ENCODE measurements around the gene ZNF775.

The ZNF775 gene

DNA sequence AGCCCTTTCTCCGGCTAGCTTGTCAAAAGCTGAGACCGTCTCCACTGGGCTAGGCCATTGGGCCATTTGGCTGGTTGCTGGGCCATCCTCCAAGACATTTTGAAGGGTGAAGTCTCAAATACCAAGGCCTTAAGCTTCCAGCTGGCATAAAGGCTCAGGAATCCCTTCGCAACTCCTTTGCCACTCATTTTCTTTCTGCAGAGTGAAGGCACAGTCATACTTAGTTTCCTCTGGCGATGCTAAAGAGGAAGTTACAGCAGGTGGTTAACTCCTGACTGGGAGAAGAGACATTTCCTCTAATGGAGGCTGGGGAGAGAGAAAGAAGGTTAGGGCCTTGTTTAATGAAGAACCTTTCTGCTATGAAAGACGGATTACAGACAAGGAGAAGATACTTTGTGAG is 15.3 kb upstream of the ZNF775 start:
- H3F3A ChIP-seq (ENCODE audit: control insufficient read depth, insufficient read depth): peaks cover 32% of the 10 kb centered on the region
- H3K9me2 ChIP-seq (replicated peaks; ENCODE audit: control insufficient read depth, low read length): no peaks in the 10 kb centered on the region
- H3K4me2 ChIP-seq (ENCODE audit: low read length): peak overlapping the region; percentile 62
- H3K4me1 ChIP-seq (ENCODE audit: control insufficient read depth, low read length): peaks cover 76% of the 10 kb centered on the region
- TF ChIP-seq, protein P1, sequence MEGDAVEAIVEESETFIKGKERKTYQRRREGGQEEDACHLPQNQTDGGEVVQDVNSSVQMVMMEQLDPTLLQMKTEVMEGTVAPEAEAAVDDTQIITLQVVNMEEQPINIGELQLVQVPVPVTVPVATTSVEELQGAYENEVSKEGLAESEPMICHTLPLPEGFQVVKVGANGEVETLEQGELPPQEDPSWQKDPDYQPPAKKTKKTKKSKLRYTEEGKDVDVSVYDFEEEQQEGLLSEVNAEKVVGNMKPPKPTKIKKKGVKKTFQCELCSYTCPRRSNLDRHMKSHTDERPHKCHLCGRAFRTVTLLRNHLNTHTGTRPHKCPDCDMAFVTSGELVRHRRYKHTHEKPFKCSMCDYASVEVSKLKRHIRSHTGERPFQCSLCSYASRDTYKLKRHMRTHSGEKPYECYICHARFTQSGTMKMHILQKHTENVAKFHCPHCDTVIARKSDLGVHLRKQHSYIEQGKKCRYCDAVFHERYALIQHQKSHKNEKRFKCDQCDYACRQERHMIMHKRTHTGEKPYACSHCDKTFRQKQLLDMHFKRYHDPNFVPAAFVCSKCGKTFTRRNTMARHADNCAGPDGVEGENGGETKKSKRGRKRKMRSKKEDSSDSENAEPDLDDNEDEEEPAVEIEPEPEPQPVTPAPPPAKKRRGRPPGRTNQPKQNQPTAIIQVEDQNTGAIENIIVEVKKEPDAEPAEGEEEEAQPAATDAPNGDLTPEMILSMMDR (IDR thresholded peaks at IDR 0.05; ENCODE audit: low read depth, low read length, poor library complexity, severe bottlenecking): no peak
- no peak for TF ChIP-seq EZH2phosphoT487 (IDR thresholded peaks at IDR 0.05; ENCODE audit: borderline replicate concordance, low read length)
- H3K27me3 ChIP-seq (ENCODE audit: control insufficient read depth, low read length): no peaks in the 10 kb centered on the region
- H3K9me3 ChIP-seq (ENCODE audit: control insufficient read depth, insufficient read depth, low read length): no peaks in the 10 kb centered on the region
- H3K27ac ChIP-seq (ENCODE audit: low read depth, low read length): peak overlapping the region; percentile 90
- no peaks in the 10 kb centered on the region for H4K20me1 ChIP-seq (ENCODE audit: control insufficient read depth, insufficient read depth, low read depth, low read length)
- peak overlapping the region; percentile 42 for H3K4me3 ChIP-seq (ENCODE audit: low read length)
- peaks cover 6% of the 10 kb centered on the region for H3K79me2 ChIP-seq (ENCODE audit: control insufficient read depth, low read length)
- peaks cover under 1% of the 10 kb centered on the region for H3K36me3 ChIP-seq (ENCODE audit: control insufficient read depth, low read length)

DNA sequence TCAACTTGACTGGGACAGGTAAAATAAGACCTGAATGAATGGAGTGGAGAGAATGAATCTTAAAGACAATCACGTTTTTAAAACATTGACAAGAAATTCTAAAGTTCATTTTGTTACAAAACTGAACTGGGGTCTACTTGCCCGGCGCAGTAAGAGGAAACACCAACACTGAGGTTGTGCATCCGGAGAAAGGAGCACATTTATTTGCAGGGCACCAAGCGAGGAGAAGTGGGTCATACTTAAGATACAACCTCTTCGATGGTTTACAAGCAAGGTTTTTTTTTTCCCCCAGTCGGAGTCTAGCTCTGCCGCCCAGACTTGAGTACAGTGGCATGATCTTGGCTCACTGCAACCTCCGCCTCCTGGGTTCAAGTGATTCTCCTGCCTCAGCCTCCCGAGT is 13.9 kb upstream of the ZNF775 start:
- Histone ChIP-seq H3K4me1 (ENCODE audit: control insufficient read depth, low read length) (peaks cover 81% of the 10 kb centered on the region), H3K9me3 (ENCODE audit: control insufficient read depth, insufficient read depth, low read length) (no peaks in the 10 kb centered on the region)
- TF ChIP-seq, protein P1 (IDR thresholded peaks at IDR 0.05; ENCODE audit: low read depth, low read length, poor library complexity, severe bottlenecking): no peak
- no peak for TF ChIP-seq EZH2phosphoT487 (IDR thresholded peaks at IDR 0.05; ENCODE audit: borderline replicate concordance, low read length)

DNA sequence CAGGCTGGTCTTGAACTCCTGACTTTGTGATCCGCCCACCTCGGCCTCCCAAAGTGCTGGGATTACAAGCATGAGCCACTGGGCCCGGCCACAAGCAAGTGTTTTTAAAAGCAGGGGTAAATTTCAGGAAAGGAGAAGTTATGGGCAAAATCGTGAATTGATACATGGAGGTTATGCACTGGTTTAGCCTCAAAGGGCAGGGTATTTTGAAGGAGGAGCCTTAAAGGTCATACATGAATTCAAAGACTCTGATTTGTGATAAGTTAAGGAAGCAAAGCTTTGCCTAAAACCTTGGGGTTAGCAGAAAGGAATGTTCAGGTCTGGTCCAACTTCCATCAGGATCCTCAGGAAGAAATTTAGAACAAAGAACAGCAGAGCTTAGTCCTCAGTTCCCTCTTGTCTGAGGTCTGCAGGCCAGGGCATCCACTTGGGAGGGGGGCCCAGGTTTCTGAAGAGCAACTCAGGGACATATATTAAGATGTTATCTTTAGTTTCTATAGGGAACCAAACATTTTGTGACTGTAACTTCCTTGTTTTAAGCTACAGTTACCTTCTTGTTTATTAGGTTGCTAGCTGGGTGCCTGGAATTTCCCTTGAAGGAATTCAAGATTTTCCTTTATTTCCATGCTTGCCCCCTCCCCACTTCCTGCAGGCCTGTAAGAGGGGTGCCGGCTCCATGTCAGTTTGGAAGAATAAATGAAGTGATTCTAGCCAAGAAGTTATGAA is 13.3 kb upstream of the ZNF775 start:
- Histone ChIP-seq H3K27ac (ENCODE audit: low read depth, low read length) (peak overlapping the region; percentile 90), H3K4me2 (ENCODE audit: low read length) (peak overlapping the region; percentile 62), H4K20me1 (ENCODE audit: control insufficient read depth, insufficient read depth, low read depth, low read length) (peaks cover 4% of the 10 kb centered on the region), H3K36me3 (ENCODE audit: control insufficient read depth, low read length) (peaks cover 20% of the 10 kb centered on the region), H3K9me3 (ENCODE audit: control insufficient read depth, insufficient read depth, low read length) (no peaks in the 10 kb centered on the region), H3K79me2 (ENCODE audit: control insufficient read depth, low read length) (peaks cover 26% of the 10 kb centered on the region), H3K4me1 (ENCODE audit: control insufficient read depth, low read length) (peaks cover 88% of the 10 kb centered on the region), H3K4me3 (ENCODE audit: low read length) (peak overlapping the region; percentile 36), H3K27me3 (ENCODE audit: control insufficient read depth, low read length) (no peaks in the 10 kb centered on the region), H3K9me2 (replicated peaks; ENCODE audit: control insufficient read depth, low read length) (no peaks in the 10 kb centered on the region), H3F3A (ENCODE audit: control insufficient read depth, insufficient read depth) (peaks cover 28% of the 10 kb centered on the region)
- TF ChIP-seq, protein P1 (IDR thresholded peaks at IDR 0.05; ENCODE audit: low read depth, low read length, poor library complexity, severe bottlenecking): no peak
- no peak for TF ChIP-seq EZH2phosphoT487 (IDR thresholded peaks at IDR 0.05; ENCODE audit: borderline replicate concordance, low read length)

More for the DNA sequence above, 13.9 kb upstream of the ZNF775 start:
- Histone ChIP-seq H3K36me3 (ENCODE audit: control insufficient read depth, low read length) (peaks cover 13% of the 10 kb centered on the region), H4K20me1 (ENCODE audit: control insufficient read depth, insufficient read depth, low read depth, low read length) (no peaks in the 10 kb centered on the region), H3K27ac (ENCODE audit: low read depth, low read length) (peak overlapping the region; percentile 90), H3K79me2 (ENCODE audit: control insufficient read depth, low read length) (peaks cover 19% of the 10 kb centered on the region), H3K9me2 (replicated peaks; ENCODE audit: control insufficient read depth, low read length) (no peaks in the 10 kb centered on the region), H3K4me3 (ENCODE audit: low read length) (no peak overlapping the region), H3F3A (ENCODE audit: control insufficient read depth, insufficient read depth) (peaks cover 28% of the 10 kb centered on the region), H3K27me3 (ENCODE audit: control insufficient read depth, low read length) (no peaks in the 10 kb centered on the region), H3K4me2 (ENCODE audit: low read length) (peak overlapping the region; percentile 62; the same call in 1 of the 2 replicates)

Measured in DOHH2 (cell line).